ENCODE measurements around the gene BRD2.

Gene BRD2

DNA sequence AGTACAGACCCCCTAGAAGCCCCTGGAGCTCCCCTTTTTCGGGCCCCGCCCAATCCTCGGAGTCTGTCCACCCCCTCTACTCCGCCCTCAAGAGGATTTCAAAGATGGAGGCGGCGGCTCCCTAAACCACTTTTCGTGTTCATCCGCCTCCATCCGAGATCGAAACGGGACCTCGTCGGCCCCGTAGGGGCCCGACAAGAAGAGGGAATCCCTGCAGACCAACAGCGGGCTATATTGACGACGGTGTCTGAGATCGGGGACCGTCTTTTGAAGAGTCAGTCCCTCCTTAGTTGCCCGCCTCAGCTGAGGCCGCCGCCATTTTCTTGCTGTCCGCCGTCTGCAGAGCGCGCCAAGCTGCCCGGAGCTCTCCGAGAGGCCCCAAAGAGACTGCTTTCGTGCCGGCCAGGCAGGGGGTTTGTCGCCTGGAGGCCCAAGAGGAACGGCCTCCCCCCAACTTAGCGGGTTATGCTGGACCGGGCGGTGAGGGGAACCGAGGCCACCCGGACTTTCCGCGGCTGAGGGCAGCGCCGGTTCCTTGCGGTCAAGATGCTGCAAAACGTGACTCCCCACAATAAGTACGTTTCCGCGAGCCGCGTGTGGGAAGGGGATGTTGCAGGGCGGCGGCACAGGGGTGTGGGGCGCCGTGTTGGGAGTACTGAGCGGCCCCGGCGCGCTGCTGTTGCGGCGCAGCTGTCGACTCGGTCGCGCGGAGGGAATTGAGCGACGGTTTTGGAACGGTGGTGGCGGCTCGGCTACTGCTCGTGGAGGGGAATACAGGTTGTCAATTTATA is 4.2 kb downstream of the BRD2 start:
- peak; percentile 32 for DNase-seq (ENCODE audit: low read depth, low spot score)

DNA sequence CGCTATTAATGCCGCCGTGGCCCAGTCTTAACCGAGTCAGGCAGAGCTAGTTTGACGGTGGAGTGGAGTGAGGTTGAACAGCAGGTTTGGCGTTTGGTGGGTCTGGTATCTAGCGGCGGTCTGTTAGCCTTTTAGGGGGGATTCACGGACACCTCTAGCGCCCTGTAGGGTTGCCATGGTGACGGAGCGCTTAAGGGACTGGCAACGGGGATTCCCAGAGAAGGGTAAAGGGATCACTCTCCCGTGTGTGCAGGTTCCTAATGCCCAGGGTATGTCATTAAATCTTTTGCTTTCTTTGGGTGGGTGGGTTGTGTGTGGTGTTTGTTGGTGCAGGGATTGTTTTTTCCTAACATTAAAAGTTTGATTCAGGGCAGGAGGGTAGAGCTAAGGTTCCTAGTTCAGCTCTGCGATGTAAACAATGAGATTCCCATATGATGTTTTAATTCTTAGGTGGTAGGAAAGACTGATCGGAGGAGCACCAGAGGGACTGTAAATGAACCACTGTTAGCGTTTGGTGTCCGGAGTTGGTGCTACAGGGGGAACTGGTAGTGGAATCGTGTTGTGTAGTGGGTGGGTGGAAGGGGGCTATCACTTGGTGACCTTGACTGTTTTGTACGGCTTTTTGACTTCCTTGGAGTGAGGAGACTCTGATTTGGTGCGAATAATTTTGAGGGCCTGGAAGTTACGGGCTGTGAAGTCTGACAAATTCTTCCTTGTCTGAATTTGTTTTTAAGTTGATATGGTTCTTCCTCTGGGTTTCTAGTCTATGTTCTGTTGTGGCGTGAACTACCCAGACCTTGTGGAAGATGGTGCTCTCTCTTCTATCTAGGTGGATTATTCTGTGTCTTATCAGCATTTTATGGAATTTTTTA is 5.0 kb downstream of the BRD2 start:
- peak; percentile 60 for DNase-seq (ENCODE audit: low read depth, low spot score)

DNA sequence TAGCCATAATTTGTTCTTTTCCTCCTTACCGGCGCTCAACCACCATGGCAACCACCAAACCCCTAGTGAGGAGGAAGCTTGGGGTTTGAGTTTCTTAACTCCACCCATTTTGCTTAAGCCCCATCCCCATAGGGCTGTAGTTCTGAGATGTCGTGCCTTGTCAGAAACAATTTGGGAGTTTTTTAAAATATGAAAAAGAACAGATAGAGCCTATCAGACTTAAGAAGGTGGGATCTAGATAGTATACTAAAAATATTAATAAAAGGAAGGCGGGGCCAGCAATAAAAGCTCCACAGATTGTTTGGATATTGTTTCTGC is 5.6 kb downstream of the BRD2 start:
- DNase-seq (ENCODE audit: low read depth, low spot score), result peak; percentile 63

DNA sequence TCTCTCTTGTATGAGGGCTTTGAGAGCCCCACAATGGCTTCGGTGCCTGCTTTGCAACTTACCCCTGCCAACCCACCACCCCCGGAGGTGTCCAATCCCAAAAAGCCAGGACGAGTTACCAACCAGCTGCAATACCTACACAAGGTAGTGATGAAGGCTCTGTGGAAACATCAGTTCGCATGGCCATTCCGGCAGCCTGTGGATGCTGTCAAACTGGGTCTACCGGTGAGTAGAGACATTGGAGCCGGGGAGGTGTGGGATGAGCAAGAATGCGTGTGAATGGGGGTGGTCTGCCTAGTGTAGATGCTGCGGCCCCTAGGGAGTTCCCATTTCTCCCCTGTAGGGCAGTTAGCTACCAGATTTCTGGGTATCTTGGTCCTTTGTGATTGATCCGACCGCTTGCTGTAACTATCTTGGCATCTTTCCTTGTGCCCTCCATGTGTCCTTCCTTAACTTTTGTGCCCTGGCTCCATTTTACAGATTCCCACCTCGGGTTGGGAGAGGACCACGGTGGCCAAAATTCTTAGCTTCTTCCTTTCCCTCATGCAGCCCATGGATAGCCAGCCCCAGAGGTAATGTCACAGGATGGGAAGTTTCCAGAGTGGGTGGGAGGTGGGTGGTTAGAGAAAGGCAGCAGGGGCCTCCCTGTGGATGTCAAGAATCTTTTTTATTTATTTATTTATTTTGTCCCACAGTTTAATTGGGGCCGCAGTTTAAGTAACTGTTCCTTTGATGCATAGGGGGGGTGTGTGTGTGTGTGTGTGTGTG is 6.3 kb downstream of the BRD2 start:
- DNase-seq (ENCODE audit: low read depth, low spot score), result no peak

DNA sequence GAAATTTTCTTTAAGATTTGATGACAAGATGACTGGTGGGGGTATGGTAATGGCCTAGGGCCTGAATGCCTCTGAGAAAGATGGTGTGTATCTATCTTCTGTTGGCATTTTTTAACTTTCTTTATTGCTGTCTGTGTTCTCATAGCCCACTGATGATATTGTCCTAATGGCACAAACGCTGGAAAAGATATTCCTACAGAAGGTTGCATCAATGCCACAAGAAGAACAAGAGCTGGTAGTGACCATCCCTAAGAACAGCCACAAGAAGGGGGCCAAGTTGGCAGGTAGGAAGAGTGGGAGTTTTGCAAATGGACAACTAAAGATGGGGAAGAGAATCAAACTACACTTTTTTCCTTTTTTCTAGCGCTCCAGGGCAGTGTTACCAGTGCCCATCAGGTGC is 7.5 kb downstream of the BRD2 start:
- no peak for DNase-seq (ENCODE audit: low read depth, low spot score)

DNA sequence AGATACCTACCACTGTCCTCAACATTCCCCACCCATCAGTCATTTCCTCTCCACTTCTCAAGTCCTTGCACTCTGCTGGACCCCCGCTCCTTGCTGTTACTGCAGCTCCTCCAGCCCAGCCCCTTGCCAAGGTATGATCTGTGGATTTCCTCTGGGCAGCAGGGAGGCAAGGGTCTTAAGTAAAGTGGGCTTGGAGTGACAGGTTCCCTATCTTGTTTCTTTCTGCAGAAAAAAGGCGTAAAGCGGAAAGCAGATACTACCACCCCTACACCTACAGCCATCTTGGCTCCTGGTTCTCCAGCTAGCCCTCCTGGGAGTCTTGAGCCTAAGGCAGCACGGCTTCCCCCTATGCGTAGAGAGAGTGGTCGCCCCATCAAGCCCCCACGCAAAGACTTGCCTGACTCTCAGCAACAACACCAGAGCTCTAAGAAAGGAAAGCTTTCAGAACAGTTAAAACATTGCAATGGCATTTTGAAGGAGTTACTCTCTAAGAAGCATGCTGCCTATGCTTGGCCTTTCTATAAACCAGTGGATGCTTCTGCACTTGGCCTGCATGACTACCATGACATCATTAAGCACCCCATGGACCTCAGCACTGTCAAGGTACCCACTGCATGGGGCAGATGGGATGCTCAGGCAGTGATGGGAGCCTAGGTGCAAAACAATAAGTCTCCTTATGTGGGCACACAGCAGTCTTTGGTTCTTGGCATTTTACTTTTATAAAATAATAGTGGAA is 8.1 kb downstream of the BRD2 start:
- DNase-seq (ENCODE audit: low read depth, low spot score), result no peak

DNA sequence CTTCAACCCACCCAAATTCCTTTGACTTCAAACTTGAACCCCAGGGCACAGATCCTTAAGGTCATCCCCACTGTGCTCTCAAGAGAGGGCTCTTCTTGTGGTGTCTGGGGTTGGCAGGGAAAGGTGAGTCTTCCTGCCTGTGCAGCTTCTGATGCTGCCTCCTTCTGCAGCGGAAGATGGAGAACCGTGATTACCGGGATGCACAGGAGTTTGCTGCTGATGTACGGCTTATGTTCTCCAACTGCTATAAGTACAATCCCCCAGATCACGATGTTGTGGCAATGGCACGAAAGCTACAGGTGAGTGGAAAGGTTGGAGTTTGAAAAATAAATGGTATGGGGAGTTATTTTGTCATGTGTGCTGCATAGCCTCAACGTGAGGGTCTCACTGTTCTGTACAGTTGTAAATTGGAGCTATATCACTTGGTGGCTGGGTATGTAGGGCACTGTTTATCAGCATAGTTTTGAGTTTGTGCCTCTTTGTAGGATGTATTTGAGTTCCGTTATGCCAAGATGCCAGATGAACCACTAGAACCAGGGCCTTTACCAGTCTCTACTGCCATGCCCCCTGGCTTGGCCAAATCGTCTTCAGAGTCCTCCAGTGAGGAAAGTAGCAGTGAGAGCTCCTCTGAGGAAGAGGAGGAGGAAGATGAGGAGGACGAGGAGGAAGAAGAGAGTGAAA is 9.0 kb downstream of the BRD2 start:
- DNase-seq (ENCODE audit: low read depth, low spot score), result no peak

DNA sequence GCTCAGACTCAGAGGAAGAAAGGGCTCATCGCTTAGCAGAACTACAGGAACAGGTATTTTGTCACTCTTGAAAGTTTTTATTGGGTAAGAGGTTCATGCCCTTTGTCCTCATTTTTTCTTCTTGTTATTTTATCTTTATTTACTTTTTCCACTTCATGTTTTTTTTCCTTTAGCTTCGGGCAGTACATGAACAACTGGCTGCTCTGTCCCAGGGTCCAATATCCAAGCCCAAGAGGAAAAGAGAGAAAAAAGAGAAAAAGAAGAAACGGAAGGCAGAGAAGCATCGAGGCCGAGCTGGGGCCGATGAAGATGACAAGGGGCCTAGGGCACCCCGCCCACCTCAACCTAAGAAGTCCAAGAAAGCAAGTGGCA is 9.5 kb downstream of the BRD2 start:
- no peak for DNase-seq (ENCODE audit: low read depth, low spot score)

DNA sequence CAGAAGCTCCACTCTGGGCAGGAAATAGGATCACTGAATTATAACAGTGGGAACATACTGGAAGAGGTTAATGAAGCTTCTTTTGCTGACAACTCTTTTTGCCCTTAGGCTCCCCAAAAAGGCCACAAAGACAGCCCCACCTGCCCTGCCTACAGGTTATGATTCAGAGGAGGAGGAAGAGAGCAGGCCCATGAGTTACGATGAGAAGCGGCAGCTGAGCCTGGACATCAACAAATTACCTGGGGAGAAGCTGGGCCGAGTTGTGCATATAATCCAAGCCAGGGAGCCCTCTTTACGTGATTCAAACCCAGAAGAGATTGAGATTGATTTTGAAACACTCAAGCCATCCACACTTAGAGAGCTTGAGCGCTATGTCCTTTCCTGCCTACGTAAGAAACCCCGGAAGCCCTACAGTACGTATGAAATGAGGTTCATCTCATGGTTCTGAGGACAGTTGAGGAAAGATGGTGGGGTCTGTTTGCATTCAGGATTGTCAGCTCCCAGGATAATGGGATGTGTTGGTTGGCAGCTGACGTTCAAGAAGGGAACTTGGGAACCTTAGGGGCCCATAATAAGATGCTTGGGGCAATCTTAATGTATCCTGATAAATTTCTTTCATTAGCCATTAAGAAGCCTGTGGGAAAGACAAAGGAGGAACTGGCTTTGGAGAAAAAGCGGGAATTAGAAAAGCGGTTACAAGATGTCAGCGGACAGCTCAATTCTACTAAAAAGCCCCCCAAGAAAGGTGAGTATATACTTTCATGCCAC is 11.5 kb downstream of the BRD2 start:
- DNase-seq (ENCODE audit: low read depth, low spot score), result no peak

DNA sequence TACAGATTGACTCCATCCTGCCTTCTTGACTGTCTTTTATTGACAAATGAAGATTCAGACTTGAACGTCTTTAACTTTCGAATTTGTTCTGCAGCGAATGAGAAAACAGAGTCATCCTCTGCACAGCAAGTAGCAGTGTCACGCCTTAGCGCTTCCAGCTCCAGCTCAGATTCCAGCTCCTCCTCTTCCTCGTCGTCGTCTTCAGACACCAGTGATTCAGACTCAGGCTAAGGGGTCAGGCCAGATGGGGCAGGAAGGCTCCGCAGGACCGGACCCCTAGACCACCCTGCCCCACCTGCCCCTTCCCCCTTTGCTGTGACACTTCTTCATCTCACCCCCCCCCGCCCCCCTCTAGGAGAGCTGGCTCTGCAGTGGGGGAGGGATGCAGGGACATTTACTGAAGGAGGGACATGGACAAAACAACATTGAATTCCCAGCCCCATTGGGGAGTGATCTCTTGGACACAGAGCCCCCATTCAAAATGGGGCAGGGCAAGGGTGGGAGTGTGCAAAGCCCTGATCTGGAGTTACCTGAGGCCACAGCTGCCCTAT is 12.2 kb downstream of the BRD2 start:
- DNase-seq (ENCODE audit: low read depth, low spot score), result no peak

DNA sequence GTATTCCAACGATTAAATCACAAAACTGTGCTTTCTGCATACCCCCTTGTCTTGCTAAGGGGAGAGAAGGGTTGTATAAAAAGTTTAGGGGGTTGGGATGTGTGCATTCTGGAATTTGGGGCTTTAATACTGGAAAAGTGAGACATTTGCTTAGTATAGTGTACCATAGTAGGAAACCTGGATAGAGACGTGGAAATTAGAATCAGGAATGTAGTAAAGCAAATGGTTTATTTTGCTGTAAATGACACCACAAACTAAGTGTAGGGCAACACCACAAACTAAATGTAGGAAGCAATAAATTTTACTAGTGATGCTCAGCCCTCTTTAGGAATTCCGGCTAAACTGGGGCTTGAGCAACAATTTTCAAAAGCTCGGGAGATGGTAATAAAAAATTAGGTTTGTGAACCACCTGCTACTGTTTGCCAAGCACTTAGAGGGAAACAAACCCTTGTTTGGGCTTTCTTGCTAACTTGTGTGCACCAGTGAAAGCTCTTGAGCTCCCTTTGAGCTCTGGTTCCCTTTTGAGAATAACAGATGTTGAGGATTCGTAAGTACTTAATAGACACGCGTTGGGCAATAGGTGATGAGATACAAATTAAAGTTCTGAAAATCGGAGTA is 13.8 kb downstream of the BRD2 start:
- no peak for DNase-seq (ENCODE audit: low read depth, low spot score)

DNA sequence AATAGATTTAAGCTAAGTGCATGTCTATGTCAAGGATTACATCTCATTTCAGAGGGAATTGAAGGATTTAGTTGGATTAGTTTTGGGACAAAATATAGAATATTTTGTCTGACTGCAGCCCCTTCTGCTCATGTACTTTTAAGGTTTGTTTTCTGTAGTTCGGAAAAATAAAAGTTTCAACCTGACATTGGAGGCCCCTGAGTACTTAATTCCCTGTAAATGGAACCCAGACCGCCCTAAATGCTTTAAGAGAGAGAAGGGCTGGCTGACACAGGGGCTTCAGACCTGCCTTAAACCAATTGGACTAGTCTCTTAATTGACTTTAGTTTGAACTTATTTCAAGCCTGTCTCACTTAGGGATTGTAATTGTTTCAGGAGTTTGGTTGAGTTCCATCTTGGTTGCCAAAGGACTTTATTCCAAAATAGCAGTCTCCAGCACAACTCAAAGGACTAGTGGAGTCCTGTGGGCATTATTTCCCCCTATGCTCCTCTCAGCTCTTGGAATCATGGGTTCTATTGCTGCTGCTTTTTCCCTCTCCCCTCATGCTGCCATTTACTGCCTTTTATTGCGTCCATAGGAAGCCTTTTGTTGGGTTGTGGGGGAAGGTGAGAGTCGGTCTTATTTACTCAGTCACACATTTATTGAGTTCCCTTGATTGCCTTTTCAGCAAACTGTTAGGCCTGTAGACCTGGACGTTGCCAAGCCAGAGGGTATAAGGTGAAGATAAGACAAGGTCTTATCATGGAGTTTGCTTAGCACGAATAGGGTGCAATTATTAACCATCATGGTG is 14.5 kb downstream of the BRD2 start:
- DNase-seq (ENCODE audit: low read depth, low spot score), result no peak

DNA sequence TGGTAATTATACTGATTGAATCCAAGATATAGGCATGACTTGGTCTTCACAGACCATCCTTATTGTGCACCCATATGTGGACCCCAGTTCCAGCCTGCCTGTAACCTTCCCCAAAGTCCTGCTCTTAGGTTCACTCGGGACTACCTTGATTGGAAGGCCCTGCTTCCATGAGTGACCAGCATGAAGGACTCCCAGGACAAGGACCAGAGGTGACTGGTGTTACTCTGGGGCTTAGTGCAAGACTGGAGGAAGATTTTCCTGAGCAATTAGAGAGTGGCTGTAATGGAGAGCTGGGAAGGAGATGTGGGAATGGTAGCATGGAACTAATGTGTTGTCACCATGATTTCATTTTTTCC is 15.1 kb downstream of the BRD2 start:
- DNase-seq (ENCODE audit: low read depth, low spot score), result no peak

DNA sequence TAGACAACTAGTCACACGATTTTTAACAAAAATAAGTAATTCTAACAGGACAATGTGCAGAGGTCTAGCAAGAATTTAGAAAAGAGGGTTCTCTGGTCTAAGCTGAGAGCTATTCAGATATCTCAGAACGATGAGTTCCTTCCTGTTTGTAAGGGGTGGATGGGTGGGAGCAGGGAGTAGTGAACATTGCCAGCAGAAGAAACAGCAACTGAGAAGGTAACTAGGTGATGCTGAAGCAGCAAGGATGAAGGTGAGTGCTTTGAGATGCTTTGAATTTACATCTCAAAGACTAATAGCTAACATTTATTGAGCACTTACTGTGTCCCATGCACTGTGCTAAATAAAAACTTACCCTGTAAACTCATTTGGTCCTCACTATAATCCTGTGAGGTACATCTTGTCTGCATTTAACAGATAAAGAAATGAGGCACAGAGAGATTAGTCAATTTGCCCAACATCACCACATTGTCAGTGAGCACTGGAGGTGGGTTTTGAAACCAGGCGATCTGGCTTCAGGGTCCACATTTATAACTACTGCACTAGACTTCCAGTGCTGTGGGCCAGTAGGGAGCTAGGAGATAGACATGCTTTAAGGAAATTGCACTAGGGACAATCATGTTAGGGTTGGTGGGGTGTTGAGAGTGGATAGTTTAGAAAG is 15.7 kb downstream of the BRD2 start:
- DNase-seq (ENCODE audit: low read depth, low spot score), result no peak

DNA sequence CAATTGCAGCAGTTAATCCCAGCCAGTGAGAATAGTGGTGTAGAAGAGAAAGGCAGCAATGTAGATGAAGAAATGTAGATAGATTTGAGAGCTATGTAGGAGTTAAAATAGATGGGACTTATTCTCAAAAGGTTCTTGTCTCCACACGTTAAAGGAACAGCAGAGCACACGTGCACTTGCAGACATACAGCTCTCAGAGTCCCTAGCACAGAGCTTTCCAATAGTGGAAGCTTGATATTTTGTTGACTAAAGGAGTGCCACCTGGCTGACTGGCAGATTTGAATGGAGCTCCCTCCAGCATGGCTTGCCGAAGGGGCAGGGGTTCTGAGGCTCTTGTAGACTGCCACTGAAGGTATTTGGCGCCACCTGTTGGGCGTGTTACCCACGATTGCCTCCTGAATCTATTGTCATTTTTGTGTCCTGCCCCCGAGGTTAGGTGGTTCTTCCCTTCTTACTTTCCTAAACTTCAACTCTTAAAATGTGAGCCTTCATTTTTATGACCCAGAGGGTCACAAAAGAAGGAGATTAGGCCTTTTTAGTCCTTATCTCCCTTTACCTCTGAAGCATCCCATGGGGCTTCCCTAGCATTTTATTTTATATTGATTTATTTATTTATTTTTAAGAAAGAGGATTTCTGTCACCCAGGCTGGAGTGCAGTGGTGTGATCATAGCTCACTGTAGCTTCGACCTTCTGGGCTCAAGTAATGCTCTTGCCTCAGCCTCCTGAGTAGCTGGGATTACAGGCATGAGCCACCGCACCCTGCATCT is 16.4 kb downstream of the BRD2 start:
- DNase-seq (ENCODE audit: low read depth, low spot score), result peak; percentile 88

DNA sequence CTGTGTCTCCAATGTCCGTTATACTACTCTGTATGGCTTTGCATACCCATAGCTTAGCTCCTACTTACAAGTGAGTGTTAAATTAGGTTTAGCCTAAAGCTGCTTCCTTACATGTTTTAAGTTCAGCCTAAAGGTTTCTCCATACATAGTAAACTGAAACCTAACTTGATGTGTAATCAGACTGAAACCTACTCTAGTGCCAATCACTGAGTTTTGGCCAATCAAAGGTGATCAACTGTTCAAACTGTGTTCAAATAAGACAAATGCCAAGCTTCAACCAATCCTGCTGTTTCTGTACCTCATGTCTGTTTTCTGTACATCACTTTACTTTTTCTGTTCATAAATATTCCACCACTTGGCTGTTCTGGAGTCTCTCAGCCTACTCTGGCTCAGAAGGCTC is 21.0 kb downstream of the BRD2 start:
- DNase-seq (ENCODE audit: low read depth, low spot score), result no peak

DNA sequence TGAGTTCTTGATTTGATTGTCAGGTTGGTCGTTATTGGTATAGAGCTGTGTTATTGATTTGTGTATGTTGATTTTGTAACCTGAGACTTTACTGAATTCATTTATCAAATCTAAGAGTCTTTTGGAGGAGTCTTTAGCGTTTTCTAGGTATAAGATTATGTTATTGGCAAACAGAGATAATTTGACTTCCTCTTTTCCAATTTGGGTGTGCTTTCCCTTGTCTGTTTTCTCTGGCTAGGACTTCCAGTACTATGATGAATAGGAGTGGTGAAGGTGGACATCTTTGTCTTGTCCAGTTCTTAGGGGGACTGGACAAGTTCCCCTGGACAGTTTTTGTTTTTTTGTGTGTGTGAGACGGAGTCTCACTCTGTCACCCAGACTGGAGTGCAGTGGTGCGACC is 23.6 kb downstream of the BRD2 start:
- no peak for DNase-seq (ENCODE audit: low read depth, low spot score)

Data from astrocyte of the hippocampus (primary cell).